ENCODE results near the gene KLHL17.

The KLHL17 gene

DNA sequence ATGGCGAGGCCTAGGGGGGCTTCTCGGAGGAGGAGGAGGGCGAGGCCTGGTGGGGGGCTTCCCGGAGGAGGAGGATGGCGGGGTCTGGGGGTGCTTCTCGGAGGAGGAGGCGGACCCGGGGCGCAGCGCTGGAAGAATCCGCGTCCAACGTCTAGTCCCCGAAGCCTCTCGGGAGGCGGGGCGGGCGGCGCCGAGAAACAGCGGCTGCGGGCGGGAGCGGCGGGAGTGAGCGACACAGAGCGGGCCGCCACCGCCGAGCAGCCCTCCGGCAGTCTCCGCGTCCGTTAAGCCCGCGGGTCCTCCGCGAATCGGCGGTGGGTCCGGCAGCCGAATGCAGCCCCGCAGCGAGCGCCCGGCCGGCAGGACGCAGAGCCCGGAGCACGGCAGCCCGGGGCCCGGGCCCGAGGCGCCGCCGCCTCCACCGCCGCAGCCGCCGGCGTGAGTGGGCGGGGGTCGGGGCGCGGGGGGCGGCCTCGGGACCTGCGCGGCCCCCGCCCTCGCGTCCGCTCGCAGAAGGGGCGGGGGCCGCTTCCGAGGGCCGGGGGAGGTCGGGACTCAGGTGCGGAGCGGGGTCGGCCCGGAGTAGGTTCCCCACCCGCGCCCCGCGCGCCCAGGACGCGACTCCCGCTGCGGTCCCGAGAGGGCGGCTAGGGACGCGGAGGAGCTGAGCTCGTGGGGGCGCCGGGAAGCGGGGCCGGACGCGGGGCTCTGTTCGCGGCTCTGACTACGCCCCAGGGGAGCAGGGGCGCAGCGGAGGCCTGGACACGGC lies at the start of gene KLHL17:
KLHL17 (plus strand) TSS at position 222 of the 769 bp plus-strand sequence; CDS start at position 332, 110 bp downstream.
- DNase-seq: peak; percentile 48

DNA sequence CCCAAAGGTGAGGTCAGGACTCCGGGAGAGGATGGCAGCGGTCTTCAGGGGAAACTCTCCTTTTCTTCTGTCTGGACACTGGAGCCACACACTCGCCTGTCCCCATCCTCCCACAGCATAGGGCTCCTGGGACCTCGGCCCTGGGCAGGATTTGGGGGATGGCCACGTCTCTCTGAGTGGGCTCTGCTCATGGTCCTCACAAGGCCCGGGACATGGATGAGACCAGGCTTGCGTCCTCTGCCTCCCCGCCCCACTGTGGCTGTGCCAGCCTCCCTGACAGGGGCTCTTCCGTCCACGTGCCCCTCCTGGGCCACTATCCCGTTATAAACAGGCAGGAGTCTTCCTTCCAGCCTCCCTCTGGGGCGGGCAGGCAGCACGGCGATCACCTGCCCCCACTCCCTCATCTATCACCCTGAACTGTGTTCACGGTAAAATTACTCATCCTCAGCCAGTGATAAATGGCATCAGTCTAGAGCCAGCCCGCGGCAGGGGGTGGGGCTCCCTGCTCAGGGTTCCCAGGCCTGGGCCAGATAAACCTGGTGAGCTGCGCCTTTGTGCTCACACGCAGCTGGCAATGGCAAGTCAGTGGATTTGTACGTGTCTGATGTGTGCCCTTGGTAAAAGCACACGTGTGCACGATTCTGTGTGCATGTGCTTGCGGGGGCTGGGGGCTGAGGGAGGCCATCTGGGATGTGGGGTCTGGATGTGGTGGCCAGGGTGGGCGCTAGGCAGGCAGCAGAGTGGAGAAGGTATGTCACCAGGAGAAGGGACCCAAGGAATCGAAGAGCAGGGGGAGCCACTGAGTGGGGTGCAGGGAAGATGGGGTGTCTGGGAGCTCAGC lies 49.3 kb upstream of the KLHL17 start:
- peak; percentile 34 for DNase-seq

DNA sequence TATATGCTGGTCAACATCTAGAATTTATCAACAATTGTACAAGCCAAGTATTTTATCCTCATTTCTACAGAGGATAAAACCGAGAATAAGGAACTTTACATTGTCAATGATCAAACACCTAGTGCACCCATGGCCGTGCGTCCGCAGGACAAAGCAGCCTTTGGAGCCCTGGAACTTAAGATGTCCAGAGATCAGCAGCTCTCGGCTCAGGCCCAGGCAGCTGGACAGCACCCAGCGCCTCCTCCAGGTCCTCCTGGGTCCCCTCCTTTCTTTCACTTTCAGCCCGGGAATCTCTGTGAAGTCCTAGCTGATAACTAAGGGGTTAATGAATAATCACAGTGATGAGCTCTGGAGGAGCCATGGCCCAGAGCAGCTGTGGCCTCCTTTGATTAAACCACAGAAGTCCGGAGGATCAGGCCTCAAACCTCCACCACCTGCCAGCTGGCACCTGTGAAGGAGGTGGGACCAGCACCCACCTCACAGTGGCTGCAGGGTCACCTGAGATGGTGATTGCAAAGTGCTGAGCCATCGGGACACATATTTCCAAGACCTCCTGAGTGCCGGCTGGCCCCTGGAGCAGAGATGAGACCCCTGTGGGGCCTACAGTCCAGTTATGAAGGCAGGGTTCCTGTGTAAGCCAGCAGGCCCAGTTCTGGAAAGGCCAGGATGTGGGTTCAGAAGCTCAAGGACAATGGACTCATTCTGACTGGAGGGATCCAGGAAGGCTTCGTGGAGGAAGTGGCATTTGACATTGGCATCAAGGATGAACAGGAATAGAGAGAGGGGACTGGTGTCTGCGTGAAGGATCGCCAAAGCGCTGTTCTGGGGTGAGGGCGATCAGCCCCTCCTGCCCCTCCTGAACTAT lies 48.3 kb upstream of the KLHL17 start:
- no peak for DNase-seq

DNA sequence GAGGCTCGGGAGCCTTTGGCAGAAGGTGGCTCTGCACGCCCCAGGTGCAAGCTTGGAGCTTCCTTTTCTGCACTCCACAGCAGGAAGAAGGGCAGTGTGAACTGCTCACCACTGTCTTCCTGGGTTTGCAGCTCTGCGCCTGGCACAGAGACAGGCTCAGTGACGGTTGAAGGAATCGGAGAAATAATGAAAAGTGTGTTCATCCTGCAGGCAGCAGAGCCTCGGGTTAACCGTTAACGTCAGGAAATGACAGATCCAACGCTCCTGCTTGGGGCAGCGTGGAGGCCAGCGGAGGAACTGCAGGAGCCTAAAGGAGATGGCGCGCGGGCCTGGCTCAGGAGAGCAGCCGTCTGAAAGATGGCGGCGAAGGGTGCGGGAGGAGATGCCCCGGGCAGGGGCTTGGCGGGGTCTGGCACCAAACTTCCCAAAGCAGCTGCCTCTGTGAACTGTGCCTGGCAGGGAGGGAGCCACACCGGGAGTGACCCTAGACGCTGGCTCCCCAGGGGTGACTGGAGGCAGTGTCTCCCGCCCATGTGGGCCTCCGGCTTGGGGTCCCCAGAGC lies 47.6 kb upstream of the KLHL17 start:
- DNase-seq: no peak

DNA sequence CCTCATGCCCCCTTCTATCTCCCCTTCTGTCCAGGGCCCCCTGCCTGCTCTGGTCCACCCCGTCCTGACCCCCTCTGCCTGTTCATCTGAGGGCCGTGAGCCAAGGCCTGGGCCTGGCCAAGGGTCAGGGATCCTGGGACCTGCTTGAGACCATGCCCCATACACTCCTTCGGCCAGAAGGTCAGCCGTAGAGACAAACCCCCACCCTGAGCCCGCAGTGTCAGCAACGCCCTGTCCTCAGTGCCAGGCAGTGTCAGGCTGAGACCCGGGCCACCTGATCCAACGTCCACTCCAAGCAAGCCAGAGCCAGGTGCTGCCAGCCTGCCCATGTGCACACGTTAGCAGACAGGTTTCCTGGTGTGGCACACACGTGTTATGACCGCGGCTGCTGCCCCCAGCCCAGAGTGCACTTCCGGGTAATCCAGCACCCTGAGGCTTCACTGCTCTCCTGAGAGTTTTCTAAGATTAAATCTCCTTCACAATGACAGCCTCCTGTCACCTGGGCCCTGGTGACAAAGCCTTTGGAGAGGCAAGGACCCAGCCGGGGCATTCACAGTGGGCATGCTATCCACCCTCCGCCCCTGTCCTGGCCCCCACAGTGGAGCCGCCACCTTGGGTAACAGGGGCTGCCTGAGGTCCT lies 46.8 kb upstream of the KLHL17 start:
- no peak for DNase-seq

DNA sequence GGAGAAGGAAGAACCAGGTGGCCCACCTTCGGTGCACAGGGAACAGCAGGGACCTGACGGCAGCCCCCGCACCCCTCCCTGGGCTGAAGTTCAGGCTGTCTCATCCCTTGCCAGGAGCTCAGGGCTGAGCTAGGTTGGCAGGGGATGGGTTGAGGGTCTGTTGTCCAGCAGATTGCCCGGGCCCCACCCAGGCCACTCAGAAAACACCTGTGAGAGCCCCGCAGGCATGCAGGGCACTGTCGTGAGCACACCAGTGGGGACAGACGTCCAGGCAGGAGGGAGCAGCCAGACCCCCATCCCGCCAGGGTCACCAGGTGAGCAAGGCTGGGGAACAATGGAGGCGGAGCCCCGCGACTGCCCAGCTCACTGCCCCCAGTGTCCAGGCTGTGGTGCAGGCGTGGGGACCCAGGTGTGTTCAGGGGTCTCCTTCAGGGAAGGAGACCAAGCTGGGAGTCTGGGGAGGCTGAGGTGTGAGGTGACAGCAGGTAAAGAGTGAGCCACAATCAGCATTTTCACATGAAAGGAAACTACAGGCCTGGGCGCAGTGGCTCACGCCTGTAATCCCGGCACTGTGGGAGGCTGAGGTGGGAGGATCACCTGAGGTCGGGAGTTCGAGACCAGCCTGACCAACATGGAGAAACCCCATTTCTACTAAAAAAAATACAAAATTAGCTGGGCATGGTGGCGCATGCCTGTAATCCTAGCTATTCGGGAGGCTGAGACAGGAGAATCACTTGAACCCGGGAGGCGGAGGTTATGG lies 46.1 kb upstream of the KLHL17 start:
- no peak for DNase-seq

DNA sequence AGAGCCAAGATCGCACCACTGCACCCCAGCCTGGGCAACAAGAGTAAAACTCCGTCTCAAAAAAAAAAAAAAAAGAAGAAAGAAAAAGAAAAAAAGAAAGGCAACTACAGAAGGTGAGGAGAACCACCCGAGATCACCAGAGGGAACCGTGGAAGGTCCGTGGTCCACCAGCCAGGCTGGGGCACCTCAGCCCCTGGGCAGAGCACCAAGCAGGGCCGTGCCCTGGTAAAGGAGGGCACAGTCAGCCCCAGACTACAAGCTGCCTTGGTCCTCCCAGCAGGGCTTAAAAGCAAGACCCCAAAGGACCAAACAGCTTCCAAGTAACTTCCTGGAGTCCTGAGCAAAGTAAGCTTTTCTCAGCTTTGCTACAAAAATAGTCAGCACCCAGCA lies 45.5 kb upstream of the KLHL17 start:
- no peak for DNase-seq

DNA sequence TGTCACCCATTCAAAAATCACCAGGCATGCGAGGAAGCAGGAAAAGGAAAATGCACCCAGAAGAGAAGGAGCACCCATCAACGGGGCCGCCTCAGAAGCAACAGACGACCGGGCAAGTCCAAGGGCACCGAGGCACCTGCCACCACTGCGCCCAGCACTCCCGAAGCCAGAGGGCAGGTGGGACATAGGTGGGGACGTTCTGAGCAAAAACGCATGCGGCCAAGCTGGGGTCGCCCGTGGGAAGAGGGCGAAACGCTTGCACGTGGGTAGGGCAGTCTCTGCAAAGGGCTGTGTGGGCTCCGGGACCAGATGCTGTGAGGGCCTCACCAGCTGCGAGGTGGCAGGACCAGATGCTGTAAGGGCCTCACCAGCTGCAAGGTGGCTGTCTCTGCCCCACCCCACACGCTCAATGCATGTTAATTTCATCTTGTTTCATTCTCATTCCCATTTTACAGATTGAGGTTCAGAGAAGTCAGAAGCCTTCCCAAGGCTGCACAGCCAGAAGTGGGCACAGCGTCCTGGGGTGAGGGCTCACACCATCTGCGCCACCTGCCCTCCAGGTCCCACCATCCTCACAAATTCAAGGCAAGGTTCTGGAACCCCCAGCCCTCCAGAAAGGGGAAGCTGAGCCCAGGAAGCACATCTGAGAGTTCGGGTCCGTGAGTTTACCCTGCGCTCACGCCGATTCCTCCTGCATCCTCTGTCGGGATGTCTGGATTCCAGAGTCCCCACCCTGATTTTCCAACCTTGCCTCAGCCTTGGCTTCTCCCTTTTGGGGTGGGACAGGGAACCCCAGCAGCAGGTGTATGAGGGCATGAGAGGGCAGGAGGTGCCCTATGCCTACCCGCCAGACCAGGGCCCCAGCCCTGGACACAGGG lies 44.9 kb upstream of the KLHL17 start:
- DNase-seq: no peak

DNA sequence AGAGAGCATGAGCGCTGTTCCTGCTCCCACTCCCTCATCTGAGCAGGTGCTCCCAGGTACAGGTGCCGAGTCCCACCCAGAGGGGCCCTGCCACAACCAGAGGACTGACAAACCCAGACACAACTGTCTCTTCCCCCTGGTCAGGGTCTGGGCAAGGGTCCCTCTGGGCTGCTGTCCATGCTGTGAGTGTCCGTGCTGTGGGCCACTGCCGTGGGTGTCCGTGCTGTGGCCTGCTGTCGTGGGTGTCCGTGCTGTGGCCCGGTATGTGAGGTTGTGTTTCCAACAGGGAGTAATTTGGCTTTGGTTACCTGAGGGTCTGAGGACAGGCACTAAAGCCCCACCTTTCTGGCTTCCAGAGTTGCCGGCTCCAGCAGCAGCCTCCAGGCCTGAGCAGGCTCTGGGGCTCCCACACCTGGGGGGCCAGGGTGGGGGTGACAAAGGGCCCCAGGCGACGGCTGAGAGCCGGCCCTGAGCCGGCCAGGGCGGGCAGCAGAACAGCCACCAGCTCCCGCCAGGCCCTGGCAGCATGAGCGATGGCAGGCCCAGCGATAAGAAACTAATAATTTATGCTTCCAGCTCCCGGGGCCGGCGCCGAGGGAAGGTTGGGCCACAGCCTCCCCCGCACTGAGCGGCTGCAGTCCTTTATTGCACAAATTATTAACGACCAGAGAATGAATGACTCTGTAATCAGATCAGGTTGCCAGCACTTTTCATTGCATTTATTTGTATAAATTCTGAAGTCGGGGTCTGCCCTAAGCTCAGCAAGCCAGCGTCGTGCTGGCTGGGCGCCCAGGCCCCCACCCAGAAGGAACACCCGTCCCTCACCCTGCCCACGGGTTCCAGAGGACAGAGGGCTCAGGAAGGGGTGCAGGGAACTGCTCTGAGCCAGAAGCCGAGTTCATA lies 44.0 kb upstream of the KLHL17 start:
- peak; percentile 39 for DNase-seq

DNA sequence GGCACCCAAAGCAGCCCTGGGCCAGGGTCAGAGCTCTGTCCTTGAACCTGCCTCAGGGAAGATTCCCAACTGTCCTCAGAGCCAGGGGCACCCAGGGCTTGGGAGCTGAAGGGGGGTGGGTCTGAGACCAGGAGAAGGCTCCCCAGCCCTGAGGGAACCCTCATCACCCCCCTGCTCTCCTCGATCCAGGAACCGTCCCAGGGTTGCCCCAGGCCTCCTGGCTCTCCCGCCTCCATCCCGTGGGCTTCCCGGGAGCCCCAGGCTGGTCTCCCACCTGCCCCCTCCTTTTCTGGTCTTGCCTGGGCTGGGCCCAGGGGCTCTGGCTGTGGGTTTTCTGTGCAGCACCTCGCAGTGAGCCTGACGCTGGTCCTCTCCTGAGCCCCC lies 43.3 kb upstream of the KLHL17 start:
- DNase-seq: no peak

DNA sequence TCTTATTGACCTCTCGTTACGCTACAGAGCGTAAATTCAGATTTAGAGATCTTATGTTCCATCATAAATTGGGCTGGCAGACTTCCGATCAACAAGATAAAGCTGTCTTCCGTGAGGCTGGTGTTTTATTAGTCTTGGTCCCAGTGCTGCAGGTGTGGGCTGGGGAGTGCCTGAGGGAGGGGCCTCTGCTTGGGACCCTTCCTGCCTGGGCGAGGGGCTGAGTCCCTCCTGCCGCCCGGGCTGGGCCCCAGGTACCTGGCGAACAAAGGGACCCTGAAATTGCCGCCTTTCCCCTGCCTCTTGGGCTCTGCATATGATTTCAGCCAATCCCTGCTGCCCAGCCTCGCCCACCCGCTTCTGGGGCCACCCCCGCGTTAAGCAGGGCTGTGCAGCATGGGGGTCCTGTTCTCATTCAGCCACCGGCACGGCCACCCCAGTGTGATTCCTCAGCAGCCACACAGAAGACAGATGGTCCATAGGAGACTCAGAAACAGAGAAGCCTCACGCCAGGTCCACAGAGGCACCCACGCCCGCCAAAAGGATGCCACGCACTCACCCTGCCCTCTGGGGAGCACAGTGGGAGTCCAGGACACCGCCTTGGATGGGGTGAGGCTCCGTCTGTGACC lies 42.8 kb upstream of the KLHL17 start:
- no peak for DNase-seq

DNA sequence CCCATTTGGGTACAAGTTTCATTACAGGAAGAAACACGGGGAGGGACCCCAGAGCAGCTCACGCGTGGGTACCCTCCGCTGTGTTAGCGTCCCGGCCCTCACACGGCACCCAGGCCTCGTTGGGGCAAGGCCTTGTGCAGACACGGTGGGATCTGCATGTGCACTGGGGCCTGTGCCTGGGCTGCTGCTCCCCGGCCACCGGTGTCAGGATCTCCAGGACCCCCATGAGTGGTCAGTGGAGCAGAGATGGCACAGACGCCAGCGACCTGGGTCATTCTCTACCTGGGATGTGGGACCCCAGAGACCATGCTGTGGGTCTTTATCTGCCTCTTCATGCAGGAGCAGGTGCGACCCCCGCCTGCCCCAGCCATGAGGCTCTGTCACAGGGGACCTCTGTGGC lies 42.0 kb upstream of the KLHL17 start:
- DNase-seq: no peak

DNA sequence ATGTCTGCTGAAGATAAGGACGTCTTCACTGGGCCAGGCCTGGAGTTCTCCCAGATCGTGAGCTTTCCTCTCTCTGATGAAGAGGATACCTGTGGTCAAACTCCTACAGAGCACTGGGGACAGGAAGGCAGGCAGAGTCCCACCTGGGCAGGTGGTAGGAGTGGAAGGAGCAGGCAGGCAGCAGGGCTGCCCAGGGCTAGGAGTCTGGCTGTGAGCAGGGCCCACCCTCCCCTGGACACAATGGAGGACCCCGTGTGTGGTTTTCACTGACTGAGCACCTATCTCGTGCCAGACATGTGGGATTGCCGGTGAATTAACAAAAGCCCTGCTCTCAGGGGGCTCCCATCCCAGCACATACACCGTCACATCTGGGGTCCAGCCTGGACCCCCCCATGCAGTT lies 41.5 kb upstream of the KLHL17 start:
- no peak for DNase-seq

DNA sequence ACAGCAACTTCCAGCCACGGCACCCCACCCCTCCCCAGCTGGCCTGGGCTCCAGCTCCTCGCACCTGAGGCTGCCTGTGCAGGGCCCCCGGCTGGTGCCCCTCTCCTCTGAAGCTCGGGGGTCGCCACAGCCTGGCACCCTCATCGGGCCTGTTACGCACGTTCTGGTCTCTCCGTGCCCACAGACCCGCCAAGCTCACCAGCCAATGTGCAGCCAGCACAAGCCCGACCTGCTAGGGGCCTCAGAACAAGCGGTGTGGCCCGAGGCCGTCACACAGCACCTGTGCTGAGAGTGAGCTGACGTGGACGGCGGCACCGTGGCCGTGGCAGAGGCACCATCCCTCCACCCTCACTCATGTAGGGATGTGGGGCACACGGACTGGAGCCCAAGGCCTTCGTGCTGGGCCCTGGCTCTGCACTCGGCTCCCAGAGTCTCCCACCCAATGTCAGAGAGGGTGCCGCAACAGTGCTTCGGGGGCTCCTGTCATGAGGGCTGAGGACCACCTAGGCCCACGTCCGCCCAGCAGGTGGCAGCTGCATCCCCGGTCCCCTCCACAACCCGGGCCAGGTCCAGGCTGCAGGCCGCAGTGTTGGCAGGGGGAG lies 41.0 kb upstream of the KLHL17 start:
- DNase-seq: no peak

DNA sequence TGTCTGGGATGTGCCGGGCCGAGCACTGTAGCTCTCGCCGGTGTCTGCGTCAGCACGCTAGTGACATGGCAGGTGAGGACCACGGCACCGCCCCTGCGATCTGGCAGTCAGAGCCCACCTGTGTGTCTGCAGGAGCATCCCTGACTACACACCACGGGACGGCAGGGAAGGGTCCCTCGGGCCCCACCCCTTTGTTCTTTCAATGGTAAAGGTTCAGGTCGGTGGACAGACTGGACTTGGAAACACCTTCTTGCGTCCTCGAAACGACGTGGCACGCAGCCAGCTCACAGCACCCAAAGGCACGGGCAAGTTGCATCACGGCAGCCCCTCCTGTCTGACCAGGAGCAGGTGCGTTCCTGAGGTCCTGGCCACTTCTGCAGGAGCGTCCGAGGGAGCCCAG lies 40.4 kb upstream of the KLHL17 start:
- peak; percentile 44 for DNase-seq

DNA sequence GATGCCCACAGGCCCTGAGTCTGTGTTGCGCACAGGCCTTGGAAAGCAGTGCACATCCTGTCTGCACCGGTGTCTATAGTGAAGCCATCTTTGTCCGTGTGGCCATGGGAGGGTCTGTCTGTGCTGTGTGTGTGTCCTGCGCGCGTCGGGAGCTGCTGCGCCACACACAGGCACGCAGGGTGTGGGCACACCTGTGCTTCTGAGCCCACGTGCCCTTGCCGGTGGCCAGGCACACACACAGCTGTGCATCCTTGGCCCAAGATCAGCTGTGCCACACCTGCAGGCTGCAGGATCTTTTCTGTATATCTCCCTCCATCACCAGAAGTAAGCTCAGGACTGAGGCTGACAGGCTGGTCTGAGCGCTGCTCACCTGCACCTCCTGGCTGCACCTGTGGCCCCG lies 39.9 kb upstream of the KLHL17 start:
- peak; percentile 62 for DNase-seq

DNA sequence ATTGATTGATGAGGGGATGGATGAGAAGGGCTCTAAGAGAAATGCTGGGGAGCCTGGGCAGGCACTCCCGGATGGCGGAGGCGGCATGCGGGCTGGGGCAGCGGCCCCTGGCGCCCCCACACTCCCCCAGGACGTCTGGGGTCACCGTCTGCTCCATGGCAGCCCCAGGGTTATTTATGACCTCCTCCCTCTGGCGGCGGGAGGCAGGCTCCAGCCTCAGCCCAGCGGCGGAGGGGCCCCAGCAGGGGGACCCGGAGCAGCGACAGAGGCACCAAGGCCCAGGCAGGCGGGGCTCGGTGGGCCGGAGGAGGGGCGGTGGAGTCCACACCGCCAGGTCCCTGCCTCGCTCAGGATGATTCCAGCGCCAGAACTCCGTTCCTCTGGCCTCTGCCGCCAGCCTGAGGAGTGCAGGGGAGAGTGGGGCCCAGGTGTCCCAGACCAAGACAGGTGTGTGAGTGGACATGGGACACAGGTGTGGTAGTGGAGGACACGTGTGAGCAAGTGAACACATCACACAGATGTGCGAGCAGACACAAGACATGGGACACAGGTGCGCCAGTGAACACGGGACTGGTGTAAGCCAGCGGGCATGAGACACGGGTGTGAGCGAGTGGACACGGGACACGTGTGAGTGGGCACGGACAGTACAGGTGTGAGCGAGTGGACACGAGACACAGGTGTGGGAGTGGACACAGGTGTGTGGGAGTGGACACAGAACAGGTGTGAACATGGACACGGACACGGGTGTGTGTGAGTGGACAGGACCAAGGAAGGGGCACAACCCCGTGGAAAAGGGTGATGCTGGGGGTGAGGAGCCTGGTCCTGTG lies 39.2 kb upstream of the KLHL17 start:
- peak; percentile 86 for DNase-seq

All from COR-L47 (cell line).